Retinal pigment epithelial cell (primary cell): ENCODE data around the gene DSEL.

ENCODE experiments used
- DNase-seq: peaks from one replicate; pipeline ENCODE4 v3.0.0-alpha.2; 2010; ENCODE audit warnings: low read depth
- H3K4me3 ChIP-seq: 2 replicates; pipeline ENCODE4 v1.5.1; 2011; ENCODE audit warnings: mild to moderate bottlenecking, low read length, control low read depth, moderate library complexity
- CTCF ChIP-seq: conservative IDR thresholded peaks from 2 replicates; pipeline ENCODE4 v1.5.1; 2011; ENCODE audit warnings: low read depth, low read length, control low read depth, inconsistent platforms

Gene DSEL

GRCh38 chr18:67484458-67484857 is 32.1 kb downstream of the DSEL start:
- no peak for TF ChIP-seq CTCF
- DNase-seq = no peak
- no peak overlapping the region for H3K4me3 ChIP-seq

- no peak overlapping the region for H3K4me3 ChIP-seq
- no peak for TF ChIP-seq CTCF
- no peak for DNase-seq
Observed at GRCh38 chr18:67483952-67484351, 32.6 kb downstream of the DSEL start.

GRCh38 chr18:67483237-67483636 is 33.3 kb downstream of the DSEL start:
- DNase-seq = no peak
- H3K4me3 ChIP-seq = no peak overlapping the region
- TF ChIP-seq CTCF = no peak

GRCh38 chr18:67478249-67478648 is 38.3 kb downstream of the DSEL start:
- TF ChIP-seq CTCF = no peak
- DNase-seq = no peak

GRCh38 chr18:67477522-67477921 is 39.0 kb downstream of the DSEL start:
- H3K4me3 ChIP-seq = no peak overlapping the region
- TF ChIP-seq CTCF = no peak
- DNase-seq = no peak

More at GRCh38 chr18:67478249-67478648, 38.3 kb downstream of the DSEL start:
- H3K4me3 ChIP-seq = no peak overlapping the region

- no peak overlapping the region for H3K4me3 ChIP-seq
- no peak for DNase-seq
- no peak for TF ChIP-seq CTCF
Observed at GRCh38 chr18:67476585-67476984, 39.9 kb downstream of the DSEL start.

- DNase-seq = no peak
- no peak for TF ChIP-seq CTCF
- no peak overlapping the region for H3K4me3 ChIP-seq
Observed at GRCh38 chr18:67475673-67476072, 40.8 kb downstream of the DSEL start.
